GM12873 (cell line): Measurements from ENCODE around the gene TRIM72.

Experiments
- TF ChIP-seq, protein P1 (sequence below): IDR thresholded peaks from 2 replicates; pipeline ENCODE4 v1.5.1; 2012; ENCODE audit warnings: low read depth, mild to moderate bottlenecking, moderate library complexity, low read length, control low read depth; ENCODE audit not compliant: insufficient read depth; ENCODE audit errors: missing control alignments

Gene TRIM72

DNA sequence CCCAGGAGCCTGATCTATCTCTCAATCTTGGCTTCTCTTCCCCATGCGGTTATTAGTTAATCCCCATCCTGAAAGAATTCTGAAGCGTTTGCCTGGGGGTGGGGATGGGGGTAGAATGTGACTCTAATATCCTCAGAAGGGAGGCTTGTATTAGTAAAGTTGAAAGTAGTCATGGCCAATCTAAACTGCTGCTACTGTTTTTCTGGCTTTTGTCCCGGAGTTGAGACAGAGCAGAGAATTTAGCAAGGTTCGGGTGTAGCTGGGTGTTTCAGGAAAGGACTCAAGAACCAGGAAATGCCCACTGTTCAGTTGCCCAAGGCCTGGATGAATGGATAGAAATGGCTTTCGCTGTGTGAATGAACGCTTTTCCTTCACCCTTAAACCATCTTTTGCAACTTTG lies 28.3 kb downstream of the TRIM72 start:
- TF ChIP-seq, protein P1, sequence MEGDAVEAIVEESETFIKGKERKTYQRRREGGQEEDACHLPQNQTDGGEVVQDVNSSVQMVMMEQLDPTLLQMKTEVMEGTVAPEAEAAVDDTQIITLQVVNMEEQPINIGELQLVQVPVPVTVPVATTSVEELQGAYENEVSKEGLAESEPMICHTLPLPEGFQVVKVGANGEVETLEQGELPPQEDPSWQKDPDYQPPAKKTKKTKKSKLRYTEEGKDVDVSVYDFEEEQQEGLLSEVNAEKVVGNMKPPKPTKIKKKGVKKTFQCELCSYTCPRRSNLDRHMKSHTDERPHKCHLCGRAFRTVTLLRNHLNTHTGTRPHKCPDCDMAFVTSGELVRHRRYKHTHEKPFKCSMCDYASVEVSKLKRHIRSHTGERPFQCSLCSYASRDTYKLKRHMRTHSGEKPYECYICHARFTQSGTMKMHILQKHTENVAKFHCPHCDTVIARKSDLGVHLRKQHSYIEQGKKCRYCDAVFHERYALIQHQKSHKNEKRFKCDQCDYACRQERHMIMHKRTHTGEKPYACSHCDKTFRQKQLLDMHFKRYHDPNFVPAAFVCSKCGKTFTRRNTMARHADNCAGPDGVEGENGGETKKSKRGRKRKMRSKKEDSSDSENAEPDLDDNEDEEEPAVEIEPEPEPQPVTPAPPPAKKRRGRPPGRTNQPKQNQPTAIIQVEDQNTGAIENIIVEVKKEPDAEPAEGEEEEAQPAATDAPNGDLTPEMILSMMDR: no peak

DNA sequence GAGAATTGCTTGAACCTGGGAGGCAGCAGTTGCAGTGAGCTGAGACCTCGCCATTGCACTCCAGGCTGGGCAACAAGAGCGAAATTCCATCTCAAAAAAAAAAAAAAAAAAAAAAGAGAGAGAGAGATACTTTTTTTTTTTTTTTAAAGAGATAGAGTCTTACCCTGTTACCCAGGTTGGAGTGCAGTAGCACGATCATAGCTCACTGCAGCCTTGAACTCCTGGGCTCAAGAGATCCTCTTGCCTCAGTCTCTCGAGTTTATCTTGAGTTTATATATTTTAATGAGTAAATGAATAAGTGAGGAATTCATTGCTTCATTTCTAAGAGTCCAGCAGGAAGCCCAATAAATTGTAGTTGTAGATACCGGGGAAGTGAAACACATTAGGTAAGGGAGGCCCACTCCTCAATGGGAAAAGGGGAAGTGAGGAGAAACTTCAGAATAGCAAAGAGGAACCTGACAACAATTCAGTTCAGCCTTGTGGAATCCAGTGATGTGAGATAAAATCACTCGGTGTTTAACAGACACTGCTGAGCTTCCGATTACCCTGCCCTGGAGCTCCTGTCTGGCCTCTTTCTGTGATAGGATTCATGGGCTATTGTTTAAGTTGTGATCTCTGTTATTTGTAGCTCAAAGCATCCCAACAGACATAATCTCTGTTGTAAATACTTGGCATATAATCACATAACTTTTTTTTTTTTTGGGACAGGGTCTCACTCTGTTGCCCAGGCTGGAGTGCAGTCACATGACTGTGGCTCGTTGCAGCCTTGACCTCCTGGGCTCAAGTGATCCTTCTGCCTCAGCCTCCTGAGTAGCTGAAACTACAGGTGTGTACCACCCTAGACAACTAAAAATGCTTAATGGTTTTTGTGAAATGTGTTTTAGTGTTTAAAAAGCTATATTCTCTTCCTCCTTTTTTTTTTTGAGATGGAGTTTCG lies 30.1 kb downstream of the TRIM72 start:
- TF ChIP-seq, protein P1: no peak

DNA sequence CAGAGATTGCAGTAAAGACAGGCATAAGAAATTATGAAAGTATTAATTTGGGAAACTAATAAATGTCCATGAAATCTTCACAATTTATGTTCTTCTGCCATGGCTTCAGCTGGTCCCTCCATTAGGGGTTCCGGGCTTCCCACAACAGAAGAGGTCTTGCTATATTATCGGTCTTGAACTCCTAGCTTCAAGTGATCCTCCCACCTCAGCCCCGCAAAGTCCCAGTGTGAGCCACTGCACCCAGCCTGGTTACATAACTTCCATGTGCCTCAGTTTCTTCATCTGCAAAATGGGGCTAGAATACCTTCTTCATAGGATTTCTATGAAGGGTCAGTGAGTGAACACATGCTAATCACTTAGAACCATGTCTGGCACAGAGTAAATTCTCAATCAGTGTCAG lies 32.4 kb downstream of the TRIM72 start:
- TF ChIP-seq, protein P1: no peak

DNA sequence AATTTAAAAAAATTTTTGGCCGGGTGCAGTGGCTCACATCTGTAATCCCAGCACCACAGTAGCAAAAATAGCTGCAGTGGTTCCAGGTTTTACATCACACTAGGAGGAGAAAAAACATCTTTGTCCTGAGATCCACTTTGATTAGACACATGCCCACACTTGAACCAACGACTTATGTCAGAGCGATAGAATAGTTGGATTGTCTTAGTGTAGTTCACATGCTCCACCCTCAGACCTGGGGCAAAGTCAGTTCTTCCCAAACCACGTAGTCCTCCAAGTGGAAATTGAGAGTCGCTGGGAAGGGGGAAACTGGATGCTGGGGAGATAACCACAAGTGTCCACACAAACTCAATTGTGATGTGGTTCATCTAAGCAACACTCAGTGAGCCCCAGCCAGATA lies 34.4 kb downstream of the TRIM72 start:
- TF ChIP-seq, protein P1: no peak

DNA sequence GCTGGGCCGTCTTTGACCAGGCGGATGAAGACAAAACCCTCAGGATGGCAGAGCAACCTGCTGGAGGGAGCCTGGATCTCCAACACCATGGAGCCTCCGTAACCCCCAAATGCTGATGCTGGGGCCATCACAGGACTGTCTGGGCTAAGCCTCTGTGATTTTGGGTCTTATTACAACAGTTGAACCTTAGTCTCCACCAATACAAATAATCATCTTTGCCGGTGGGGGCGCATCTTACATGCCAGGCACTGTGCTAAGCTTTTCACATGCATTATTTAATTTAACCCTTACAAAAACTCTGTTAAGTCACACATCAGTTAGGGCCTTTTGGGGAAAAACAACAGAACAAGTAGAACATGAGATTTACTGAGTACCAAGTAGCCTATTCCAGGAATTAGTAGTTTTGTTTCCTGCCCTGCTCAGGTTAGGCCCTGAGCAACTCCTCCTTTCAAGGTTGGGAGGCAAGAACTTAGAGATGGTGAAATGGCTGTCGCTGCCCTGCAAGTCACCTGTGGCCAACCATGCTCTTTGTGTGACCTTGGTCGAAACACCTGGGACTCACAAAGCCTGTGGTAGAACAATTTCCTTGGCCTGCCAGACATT lies 37.0 kb downstream of the TRIM72 start:
- TF ChIP-seq, protein P1: no peak

DNA sequence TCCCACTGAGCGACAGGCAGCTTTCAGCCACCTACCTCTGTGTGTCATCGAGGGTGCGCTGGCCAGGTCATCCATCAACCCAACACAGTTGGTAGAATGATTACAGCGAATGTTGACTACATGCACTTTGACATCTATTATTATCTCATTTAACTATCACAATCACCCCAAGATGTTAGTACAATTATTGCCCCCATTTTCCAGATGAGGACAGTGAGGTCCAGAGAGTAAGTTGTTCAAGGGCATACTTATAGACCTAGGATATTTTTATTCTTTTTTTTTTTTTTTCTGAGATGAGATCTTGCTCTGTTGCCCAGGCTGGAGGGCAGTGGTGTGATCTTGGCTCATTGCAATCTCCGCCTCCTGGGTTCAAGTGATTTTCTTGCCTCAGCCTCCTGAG lies 37.5 kb downstream of the TRIM72 start:
- TF ChIP-seq, protein P1: no peak

DNA sequence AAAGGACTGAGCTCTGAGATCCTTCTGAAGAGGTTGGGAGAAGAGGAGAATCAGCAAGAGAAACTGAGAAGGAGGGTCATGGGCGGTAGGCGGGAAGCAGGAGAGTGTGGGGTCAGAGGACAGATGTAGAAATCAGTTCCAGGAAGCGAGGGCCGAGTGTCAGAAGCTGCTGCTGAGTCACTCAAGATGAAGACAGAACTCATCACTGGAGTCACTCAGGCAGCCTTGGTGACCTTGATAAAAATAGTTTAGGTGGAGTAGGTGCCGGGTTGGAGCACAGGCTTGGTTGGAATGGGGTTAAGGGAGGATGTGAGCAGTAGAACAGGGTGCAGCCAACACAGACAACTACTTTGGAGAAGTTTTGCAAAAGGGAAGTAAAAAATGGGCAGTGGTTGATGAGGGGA lies 39.7 kb downstream of the TRIM72 start:
- TF ChIP-seq, protein P1: no peak
